Measurements from ENCODE around the gene CDH13. TPM values are rescaled to one million over a fixed set of nuclear protein-coding genes. Genes with fewer than 3 reads are reported as not detected.

Gene CDH13
- total and polyA plus RNA-seq, 8 donors = 0.12 to 21.4 (median 1.7) TPM; not detected in 1

DNA sequence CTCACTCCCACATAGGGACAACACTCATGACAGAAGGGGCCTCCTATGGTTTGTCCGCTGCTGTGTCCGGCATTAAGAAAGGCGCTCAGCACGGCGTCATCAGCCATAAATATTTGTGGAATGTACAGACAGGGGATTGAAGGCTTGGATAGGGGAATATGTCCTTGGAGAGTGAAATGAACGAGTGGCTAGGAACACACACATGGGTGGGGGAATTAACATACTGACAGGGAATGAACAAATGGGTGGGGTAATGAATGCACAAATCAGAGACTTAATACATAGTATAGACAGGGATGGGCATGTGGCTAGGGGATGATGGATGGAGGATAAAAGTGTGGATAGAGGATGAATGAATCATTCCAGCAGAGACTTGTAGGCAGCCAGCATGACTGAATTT, 1027.0 kb downstream of the CDH13 start:
- intact Hi-C loops (cut with DNase I; ENCODE audit: low total_unique reads) = no loop called here
- TF ChIP-seq POLR2AphosphoS5 (IDR thresholded peaks at IDR 0.05) = no peak
- TF ChIP-seq, protein P1, sequence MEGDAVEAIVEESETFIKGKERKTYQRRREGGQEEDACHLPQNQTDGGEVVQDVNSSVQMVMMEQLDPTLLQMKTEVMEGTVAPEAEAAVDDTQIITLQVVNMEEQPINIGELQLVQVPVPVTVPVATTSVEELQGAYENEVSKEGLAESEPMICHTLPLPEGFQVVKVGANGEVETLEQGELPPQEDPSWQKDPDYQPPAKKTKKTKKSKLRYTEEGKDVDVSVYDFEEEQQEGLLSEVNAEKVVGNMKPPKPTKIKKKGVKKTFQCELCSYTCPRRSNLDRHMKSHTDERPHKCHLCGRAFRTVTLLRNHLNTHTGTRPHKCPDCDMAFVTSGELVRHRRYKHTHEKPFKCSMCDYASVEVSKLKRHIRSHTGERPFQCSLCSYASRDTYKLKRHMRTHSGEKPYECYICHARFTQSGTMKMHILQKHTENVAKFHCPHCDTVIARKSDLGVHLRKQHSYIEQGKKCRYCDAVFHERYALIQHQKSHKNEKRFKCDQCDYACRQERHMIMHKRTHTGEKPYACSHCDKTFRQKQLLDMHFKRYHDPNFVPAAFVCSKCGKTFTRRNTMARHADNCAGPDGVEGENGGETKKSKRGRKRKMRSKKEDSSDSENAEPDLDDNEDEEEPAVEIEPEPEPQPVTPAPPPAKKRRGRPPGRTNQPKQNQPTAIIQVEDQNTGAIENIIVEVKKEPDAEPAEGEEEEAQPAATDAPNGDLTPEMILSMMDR (IDR thresholded peaks at IDR 0.05) = no peak
- TF ChIP-seq EP300 (IDR thresholded peaks at IDR 0.05) = no peak
- TF ChIP-seq POLR2A (IDR thresholded peaks at IDR 0.05) = no peak
- Histone ChIP-seq H3K36me3 (no peaks in the 10 kb centered on the region), H3K9me3 (no peaks in the 10 kb centered on the region), H3K4me3 (no peak overlapping the region), H3K27ac (no peak overlapping the region), H3K27me3 (no peaks in the 10 kb centered on the region), H3K4me1 (no peaks in the 10 kb centered on the region)
- DNase-seq = no peak
- WGBS, 5 donors = 62 to 83% (median 79%) methylated on average over 6 of the region's 6 CpGs

DNA sequence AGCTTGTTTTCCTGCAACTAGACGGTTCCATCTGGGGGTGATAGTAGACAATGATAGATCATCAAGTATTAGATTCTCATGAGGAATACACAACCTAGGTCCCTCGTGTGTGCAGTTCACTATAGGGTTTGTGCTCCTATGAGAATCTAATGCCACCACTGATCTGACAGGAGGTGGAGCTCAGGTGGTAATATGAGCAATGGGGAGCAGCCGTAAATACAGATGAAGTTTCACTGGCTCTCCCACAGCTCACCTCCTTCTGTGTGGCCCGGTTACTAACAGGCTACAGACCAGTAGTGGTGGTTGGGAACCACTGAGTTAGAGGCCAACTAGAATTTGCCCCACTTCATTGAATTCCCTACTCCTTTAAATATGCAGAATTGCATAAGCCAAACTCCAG, 1033.5 kb downstream of the CDH13 start:
- no peak overlapping the region for H3K4me3 ChIP-seq
- H3K9me3 ChIP-seq = peaks cover 0 to 6% (median 0%) of the 10 kb centered on the region in 4 donors
- H3K36me3 ChIP-seq = no peaks in the 10 kb centered on the region
- DNase-seq = no peak
- no peaks in the 10 kb centered on the region for H3K27me3 ChIP-seq
- 65 to 84% (median 83%) methylated on average over 4 of the region's 4 CpGs for WGBS, 5 donors
- TF ChIP-seq, protein P1 (IDR thresholded peaks at IDR 0.05) = no peak
- TF ChIP-seq EP300 (IDR thresholded peaks at IDR 0.05) (no peak), POLR2A (IDR thresholded peaks at IDR 0.05) (no peak), POLR2AphosphoS5 (IDR thresholded peaks at IDR 0.05) (no peak)
- no peak overlapping the region for H3K27ac ChIP-seq
- no peaks in the 10 kb centered on the region for H3K4me1 ChIP-seq
- intact Hi-C loops (cut with DNase I; ENCODE audit: low total_unique reads) = no loop called here

DNA sequence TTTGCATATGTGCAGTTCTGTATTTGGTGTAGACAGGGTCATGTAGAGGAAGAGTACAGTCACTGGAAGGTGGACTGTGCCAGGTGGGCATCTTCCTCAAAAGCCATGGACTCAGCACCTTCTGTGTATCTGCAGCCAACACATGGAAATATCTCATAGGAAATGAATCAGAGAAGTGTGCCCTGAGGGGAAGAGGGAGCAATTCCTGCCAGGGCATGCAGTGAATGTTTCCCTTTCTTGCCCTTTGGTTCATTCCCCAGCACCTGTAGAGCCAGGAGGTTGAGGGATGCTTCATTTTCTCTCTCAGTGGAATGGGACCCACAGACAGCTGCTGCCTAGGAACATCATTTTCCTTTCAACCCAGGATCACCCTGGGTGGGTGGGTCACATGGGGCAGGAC, 1034.9 kb downstream of the CDH13 start:
- Histone ChIP-seq H3K4me1 (no peaks in the 10 kb centered on the region), H3K27ac (no peak overlapping the region), H3K27me3 (no peaks in the 10 kb centered on the region), H3K9me3 (peaks cover 0 to 6% (median 0%) of the 10 kb centered on the region in 4 donors), H3K36me3 (no peaks in the 10 kb centered on the region), H3K4me3 (no peak overlapping the region)
- TF ChIP-seq EP300 (IDR thresholded peaks at IDR 0.05) = no peak
- no peak for TF ChIP-seq POLR2A (IDR thresholded peaks at IDR 0.05)
- TF ChIP-seq, protein P1 (IDR thresholded peaks at IDR 0.05) = no peak
- TF ChIP-seq POLR2AphosphoS5 (IDR thresholded peaks at IDR 0.05) = no peak
- intact Hi-C loops (cut with DNase I; ENCODE audit: low total_unique reads) = no loop called here
- DNase-seq = no peak

DNA sequence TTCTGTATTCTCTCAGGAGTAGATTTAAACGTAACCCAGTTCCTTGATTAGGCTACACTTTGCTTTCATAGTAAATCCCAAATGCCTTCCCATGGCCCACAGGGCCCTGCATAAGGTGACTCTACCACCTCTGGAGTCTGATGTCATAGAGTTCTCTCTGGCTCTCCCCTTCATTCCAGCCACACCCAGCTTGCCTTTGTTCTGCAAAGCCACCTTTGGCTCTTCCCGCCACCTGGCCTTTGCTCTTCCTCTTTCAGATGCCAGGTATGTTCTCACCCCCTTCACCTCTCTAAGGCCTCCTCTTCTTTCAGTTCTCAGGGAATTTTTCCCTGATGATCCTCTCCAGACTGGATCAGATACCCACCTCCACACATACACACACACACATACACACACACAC, 1039.7 kb downstream of the CDH13 start:
- Histone ChIP-seq H3K27ac (no peak overlapping the region), H3K27me3 (no peaks in the 10 kb centered on the region), H3K4me1 (no peaks in the 10 kb centered on the region), H3K36me3 (no peaks in the 10 kb centered on the region), H3K4me3 (no peak overlapping the region), H3K9me3 (peaks cover 0 to 6% (median 0%) of the 10 kb centered on the region in 4 donors)
- TF ChIP-seq, protein P1 (IDR thresholded peaks at IDR 0.05) = no peak
- TF ChIP-seq POLR2A (IDR thresholded peaks at IDR 0.05) = no peak
- no peak for TF ChIP-seq POLR2AphosphoS5 (IDR thresholded peaks at IDR 0.05)
- no peak for TF ChIP-seq EP300 (IDR thresholded peaks at IDR 0.05)
- DNase-seq = no peak
- 67 to 79% (median 75%) methylated on average over 2 of the region's 2 CpGs for WGBS, 5 donors
- intact Hi-C loops (cut with DNase I; ENCODE audit: low total_unique reads) = no loop called here
